CD4-positive, alpha-beta T cell treated with Interleukin-12 subunit alpha and Interleukin-12 subunit beta, for 1 hour (primary cell): ENCODE results near the gene RMI1.
A peak's percentile ranks its signal among the peaks of the same experiment; 100 is the strongest.
"Not testable (repeated sequence)": the region's sequence is repeated elsewhere in the genome, so short reads cannot be mapped to it uniquely, and the experiment has no call there.

ENCODE experiments used
- DNase-seq: peaks from one replicate; pipeline ENCODE4 v3.0.0-alpha.2; 2020

The RMI1 gene

GRCh38 chr9:83980395-83981125 lies at the start of gene RMI1:
Gene RMI1 (plus strand): TSS chr9:83980805. CDS start chr9:84000987, 20,182 bp downstream.
- peak; percentile 99 for DNase-seq

- no peak for DNase-seq
These were observed 49.7 kb upstream of the RMI1 start for GRCh38 chr9:83930881-83931280.

GRCh38 chr9:83932011-83932410 lies 48.6 kb upstream of the RMI1 start:
- no peak for DNase-seq

DNA sequence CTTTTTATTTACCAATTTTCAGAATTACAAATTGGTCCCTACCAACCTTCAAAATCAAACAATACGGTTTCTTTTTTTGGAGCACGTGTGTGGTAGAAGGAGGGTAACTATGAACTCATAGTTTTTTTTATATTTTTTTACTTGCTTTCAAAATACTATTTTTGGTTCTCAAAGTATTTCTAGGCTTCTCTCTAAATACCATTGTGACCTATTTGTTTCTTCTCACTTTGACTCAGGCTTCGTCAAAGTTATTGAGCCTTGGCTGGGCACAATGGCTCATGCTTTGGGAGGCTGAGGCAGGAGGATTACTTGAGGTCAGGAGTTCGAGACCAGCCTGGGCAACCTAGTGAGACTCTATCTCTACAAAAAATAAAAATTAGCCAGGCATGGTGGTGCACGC lies 47.8 kb upstream of the RMI1 start:
- no peak for DNase-seq

DNA sequence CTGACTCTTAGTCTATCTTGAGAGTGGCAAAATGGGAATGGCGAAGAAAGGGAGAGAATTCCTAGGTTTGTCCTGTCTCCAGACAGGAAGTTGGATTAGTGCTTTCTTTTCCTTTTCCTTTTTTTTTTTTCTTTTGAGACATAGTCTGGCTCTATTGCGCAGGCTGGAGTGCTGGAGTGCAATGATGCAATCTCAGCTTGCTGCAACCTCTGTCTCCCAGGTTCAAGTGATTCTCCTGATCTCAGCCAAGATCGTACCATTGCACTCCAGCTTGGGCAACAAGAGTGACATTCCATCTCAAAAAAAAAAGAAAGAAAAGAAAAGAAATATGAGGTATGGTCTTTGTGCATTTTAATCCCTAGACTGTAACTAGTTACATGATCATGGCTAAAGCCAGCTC lies 46.8 kb upstream of the RMI1 start:
- DNase-seq: no peak

DNA sequence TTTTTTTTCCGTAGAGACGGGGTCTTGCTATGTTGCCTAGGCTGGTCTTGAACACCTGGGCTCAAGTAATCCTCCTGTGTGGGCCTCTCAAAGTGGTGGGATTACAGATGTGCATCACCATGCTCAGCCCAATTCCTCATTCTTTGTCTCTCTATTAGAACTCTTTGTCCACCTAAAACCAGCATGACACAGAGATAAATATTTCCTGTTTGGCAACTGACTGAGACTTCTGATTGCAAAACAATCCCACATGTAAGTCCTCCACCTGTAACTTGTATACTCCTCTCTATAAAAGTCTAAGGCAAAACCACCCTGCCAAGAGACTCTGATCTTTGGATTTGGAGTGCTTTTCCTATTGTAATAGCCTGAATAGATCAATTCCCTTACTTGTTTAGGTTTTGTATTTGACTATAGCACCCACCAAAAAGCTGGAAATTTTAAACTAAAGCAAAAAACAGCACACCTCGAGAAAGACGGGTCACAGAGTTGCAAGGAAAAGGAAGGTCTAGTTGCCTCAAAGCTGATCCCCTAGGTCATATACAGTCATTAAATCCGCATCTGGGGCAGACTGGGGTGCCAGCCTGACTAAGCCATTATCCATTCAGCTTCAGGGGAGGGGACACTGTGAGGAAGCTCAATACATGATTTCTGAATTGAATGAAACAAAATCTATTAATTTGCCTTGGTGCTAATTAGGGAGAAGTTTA lies 45.9 kb upstream of the RMI1 start:
- no peak for DNase-seq

DNA sequence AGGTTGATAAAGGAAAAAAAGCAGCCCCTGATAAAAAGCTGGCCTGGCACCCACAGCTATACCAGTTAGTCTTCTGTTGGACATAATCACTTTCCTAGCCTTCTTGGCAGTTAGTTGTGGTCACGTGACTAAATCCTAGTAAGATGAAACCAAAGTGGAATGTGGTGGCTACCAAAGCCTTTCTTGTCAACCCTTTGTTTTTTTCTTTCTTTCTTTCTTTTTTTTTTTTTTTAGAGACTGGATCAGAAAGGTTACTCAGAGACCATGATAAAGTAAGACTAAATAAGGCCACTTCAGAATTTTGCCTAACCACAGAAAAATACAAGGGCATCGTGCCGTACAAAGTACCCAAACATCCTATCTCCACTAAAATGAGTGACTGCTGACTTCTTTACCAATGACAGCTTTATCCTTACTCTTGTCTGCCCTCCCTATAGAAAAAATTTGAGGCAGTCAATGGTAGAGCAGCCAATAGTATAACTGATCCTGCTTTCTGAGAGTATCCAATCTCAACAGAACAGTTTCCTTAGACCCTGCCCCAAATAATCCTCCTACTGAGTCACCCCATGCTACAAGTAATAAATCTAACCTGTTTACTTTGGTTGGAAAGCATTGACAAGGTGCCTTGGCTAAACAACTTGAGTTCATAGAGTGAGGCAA lies 45.2 kb upstream of the RMI1 start:
- DNase-seq: no peak

GRCh38 chr9:83936523-83936922 lies 44.1 kb upstream of the RMI1 start:
- no peak for DNase-seq

DNA sequence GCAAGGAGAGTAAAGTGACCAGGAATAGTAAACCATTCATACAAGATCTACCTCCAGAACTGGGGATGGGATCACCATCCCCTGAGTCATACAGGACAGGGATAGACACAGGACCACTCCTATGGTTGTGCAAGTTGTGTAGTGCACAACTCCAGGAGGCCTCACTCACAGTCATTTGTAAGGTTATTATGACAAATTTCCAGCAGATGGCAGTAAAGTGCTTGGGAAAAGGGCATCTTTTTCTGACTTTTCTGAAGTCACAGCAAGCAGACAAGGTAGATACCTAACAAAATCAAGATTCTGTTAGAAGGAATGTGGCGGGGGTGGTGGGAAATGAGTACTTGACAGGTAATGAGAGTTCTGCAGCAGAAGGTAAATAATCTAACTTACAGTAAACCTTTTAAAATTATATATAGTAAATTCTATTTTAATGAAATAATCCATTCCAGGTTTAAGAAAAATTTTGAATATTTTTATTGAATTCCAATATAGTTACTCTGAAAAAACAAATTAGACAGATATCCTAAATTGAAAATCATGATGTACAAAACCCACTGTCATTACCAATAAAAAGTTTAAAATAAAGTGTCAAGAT lies 42.6 kb upstream of the RMI1 start:
- peak; percentile 80 for DNase-seq

GRCh38 chr9:83940590-83941303 lies 39.9 kb upstream of the RMI1 start:
- DNase-seq: no peak

GRCh38 chr9:83948096-83948495 lies 32.5 kb upstream of the RMI1 start:
- DNase-seq: not testable (repeated sequence)

DNA sequence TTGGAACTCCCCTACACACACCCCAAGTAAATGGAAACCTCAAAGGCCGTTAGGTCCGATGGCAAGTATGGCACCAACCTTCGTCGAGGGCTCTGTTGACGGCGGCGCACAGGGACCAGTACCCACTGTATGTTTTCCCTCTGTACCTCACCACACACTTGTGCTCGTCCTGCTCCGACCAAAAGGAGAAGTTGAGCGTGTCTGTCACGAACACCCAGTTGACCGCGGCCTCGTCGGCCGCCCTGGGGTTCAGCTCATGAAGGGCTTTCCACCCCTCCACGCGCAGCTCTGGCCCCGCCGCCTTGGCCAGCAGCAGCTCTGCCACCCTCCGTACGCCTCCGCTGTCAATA lies 24.5 kb upstream of the RMI1 start:
- DNase-seq: peak; percentile 22

DNA sequence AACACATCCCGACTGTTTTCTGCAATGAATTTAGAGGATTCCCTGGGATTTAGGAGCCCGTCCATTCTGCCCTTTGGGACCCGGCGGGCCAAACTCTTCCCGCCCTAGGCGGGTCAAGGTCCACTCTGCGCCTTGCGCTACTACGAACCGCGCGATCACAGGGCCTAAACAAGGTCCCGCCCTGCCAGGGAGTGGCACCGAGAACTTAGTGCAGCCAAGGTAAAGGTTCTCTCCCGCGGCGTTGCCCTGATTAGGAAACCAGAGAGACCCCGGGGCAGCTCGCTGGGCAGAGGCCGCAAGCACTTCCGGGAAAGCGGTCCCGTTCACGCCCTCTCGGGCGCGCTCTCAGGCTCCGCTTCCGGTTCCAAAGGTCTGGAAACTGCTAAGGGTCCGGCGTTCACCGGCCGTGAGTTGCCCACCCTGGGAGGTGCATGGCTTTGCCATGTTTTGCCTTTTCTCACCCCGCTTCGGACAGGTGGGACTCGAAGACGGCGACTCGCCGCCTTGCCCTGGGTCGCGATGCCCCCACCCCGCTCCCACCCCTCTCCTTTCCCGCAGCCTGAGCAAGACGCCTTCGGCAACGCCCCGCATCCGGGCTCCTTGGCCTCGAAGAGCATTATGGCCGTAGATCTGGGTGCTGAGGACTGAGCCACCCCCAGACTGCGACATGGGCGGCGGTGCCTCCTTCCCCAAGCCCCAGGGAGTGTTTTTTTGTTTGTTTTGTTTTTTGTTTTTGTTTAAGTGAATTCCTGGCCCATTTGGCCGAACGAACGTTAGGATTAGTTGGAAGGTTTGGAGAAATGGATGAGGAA lies 24.0 kb upstream of the RMI1 start:
- DNase-seq: peak; percentile 63

DNA sequence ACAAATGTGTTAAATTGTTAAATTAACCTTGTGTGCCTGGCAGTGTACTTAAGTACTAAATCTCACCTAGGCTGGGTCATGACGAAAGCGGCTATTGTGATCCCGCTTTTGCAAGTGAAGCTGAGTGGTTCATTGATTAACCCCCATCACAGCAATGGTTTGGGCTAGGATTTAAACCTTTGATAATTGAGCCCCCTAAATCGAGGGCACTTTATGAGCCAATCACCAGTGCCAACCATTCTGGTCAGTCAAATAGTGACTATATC lies 23.4 kb upstream of the RMI1 start:
- no peak for DNase-seq

GRCh38 chr9:83959061-83959460 lies 21.5 kb upstream of the RMI1 start:
- DNase-seq: no peak

- no peak for DNase-seq
These were observed 19.6 kb upstream of the RMI1 start for GRCh38 chr9:83960991-83961390.

- no peak for DNase-seq
These were observed 18.4 kb upstream of the RMI1 start for GRCh38 chr9:83962165-83962564.

DNA sequence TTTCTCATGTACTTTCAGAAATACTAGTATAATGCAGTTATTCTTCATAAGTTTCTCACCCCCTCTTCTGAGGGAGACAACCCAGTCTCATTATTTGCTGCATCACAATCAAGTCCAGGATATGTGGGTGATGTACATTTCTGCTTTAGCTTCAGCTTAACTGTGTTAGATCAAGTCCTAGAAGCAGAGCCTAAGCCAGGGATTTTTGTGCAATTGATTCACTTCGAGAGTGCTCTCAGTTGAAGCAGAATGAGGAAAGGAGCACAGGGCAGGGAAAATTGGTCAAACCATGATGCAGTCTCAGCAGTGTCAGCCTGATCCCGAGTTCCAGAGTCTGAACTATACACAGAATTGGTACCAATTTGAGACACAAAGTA lies 15.6 kb upstream of the RMI1 start:
- DNase-seq: no peak

DNA sequence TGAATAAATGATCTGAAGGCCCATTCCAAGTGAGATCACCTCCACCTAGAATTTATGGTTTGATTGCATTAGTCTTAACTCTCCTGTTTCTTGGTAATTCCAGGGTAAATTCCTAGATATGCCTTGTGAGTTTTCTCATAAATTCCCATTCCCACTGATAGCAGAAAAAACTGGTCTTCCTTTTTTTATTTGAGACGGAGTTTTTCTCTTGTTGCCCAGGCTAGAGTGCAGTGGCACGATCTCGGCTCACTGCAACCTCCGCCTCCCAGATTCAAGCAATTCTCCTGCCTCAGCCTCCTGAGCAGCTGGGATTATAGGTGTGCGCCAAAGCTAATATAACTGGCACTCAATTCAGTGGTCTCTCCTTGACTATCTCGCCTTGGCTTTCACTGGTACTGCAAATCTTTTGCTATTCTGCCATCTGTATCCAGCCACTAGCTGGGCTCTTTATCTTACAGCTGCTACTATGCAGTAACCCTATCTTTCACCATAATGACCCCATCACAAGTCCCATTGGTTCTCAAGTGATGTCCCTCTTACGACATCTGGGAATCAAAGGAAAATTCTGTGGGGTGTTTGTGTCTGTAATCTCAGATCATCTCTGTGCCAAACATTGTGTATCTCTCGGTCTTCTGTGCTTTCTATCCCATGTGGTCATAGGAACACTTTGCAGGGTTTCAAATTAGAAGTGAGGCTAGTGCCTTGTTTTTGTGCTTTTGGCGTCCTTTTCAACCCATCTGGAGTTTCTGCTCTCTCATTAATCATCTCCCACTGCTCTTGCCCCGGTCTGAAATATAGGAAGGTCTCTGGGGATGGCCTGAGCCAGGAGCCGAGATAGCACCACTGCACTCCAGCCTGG lies 15.0 kb upstream of the RMI1 start:
- DNase-seq: no peak

- DNase-seq: no peak
These were observed 14.4 kb upstream of the RMI1 start for GRCh38 chr9:83966209-83966582.

- no peak for DNase-seq
These were observed 13.5 kb upstream of the RMI1 start for GRCh38 chr9:83967073-83967472.

DNA sequence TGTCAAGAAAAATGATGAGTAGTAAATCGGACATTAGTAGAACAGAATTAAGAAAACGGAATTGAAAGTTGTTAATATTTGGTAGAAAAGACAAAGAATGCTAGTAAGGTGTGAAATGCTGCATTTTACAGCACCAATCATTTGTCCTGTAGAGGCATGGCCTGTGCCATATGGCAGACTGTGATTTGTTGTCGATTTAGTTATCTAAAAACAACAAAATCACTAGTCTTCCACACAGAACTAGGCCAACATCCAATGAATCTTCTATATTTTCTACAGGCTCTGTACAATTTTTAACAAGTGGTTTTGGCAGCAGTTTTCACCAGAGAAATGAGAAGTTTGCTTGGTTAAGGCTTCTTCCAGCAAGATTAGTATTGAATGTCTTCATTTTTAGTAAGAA lies 11.0 kb upstream of the RMI1 start:
- no peak for DNase-seq
